ENCODE data around the gene ITGB5. TPM values are rescaled to one million over a fixed set of nuclear protein-coding genes. Genes with fewer than 3 reads are reported as not detected.

ITGB5 gene
- total RNA-seq, 1 experiment from 2014 or later = 77.8 TPM

DNA sequence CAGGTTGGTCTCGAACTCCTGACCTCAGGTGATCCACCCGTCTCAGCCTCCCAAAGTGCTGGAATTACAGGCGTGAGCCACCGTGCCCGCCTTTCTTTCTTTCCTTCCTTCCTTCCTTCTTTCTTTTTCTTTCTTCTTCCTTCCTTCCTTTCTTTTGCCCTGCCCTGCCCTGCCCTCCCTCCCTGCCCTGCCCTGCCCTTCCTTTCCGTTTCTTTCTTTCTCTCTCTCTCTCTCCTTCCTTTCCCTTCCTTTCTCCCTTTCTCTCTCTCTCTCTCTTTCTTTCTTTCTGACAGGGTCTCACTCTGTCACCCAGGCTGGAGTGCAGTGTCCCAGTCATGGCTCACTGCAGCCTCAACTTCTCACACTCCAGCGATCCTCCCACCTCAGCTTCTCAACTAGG lies 82.3 kb downstream of the ITGB5 start:
- no peaks in the 10 kb centered on the region for H3K9me3 ChIP-seq (ENCODE audit: control insufficient read depth in 1 of 2, insufficient read depth in 1 of 2, low read depth in 1 of 2, low read length in 2 of 2)
- no peak overlapping the region for H3K27ac ChIP-seq (ENCODE audit: low read depth, low read length)
- no TSS peak for BruUV-seq (replicated peaks)
- H3K9ac ChIP-seq (ENCODE audit: low read length) = no peak overlapping the region
- no peaks in the 10 kb centered on the region for H3K27me3 ChIP-seq (ENCODE audit: insufficient read depth, low read length)
- CTCF ChIA-PET = no interaction called here
- no peak overlapping the region for H2AFZ ChIP-seq (ENCODE audit: low read depth, low read length, poor library complexity, severe bottlenecking)
- no peak for ATAC-seq
- H3K4me3 ChIP-seq (replicated peaks in 1 of 2; ENCODE audit: low read depth in 1 of 2, low read length in 2 of 2) = no peak overlapping the region
- H3K9me2 ChIP-seq (ENCODE audit: insufficient read depth) = no peaks in the 10 kb centered on the region
- H3K79me2 ChIP-seq (ENCODE audit: insufficient read depth, low read length) = no peaks in the 10 kb centered on the region
- POLR2A ChIA-PET = no interaction called here
- no peaks in the 10 kb centered on the region; a peak in 1 of 4 replicates for H3K36me3 ChIP-seq (ENCODE audit: control insufficient read depth in 1 of 2, insufficient read depth in 2 of 2, low read length in 2 of 2)
- H4K20me1 ChIP-seq (ENCODE audit: insufficient read depth) = no peaks in the 10 kb centered on the region
- H3K4me2 ChIP-seq (ENCODE audit: low read length) = no peak overlapping the region
- intact Hi-C loops (cut with micrococcal nuclease) = no loop called here
- RAD21 ChIA-PET (ENCODE audit: low non-redundant PET in 1 of 2, low total read pairs in 2 of 2, uncharacterized antibody in 2 of 2, unreplicated experiment in 2 of 2) = no interaction called here
- no peak for DNase-seq (ENCODE audit: low read depth, low spot score)
- TF ChIP-seq REST (IDR thresholded peaks at IDR 0.05; ENCODE audit: low read depth) = no peak
- TF ChIP-seq POLR2AphosphoS5 (IDR thresholded peaks at IDR 0.05; ENCODE audit: low read depth, low read length) = no peak
- no peak for TF ChIP-seq ZBTB33 (IDR thresholded peaks at IDR 0.05; ENCODE audit: extremely low read depth, insufficient replicate concordance, low read length)
- no peak for TF ChIP-seq FOSL1 (IDR thresholded peaks at IDR 0.05; ENCODE audit: low read depth)
- TF ChIP-seq MAX (IDR thresholded peaks at IDR 0.05) = no peak
- no peak for TF ChIP-seq EZH2 (IDR thresholded peaks at IDR 0.05)
- no peak for TF ChIP-seq ELF1 (IDR thresholded peaks at IDR 0.05; ENCODE audit: borderline replicate concordance, low read depth)
- no peak for TF ChIP-seq EZH2phosphoT487 (IDR thresholded peaks at IDR 0.05; ENCODE audit: borderline replicate concordance)
- TF ChIP-seq CTCF (IDR thresholded peaks at IDR 0.05 in 2 of 3, conservative IDR thresholded peaks at IDR 0.05 in 1 of 3; ENCODE audit: borderline replicate concordance in 1 of 3, insufficient read depth in 1 of 3, low read depth in 2 of 3, low read length in 2 of 3) = no peak
- TF ChIP-seq SRF (IDR thresholded peaks at IDR 0.05; ENCODE audit: low read depth) = no peak
- no peak for TF ChIP-seq YY1 (IDR thresholded peaks at IDR 0.05; ENCODE audit: extremely low read depth, insufficient replicate concordance, low read depth, low read length)
- no peak for TF ChIP-seq SP1 (IDR thresholded peaks at IDR 0.05; ENCODE audit: low read depth)
- no peak for TF ChIP-seq SIN3A (IDR thresholded peaks at IDR 0.05; ENCODE audit: low read depth)
- no peak for TF ChIP-seq CEBPB (IDR thresholded peaks at IDR 0.05; ENCODE audit: low read depth)
- no peak for TF ChIP-seq EGR1 (IDR thresholded peaks at IDR 0.05; ENCODE audit: low read depth)
- no peak for TF ChIP-seq POLR2A (IDR thresholded peaks at IDR 0.05; ENCODE audit: borderline replicate concordance, extremely low read depth, insufficient read depth, insufficient read length)
- no peak for TF ChIP-seq RAD21 (IDR thresholded peaks at IDR 0.05; ENCODE audit: low read depth)
- TF ChIP-seq ZFX (IDR thresholded peaks at IDR 0.05) = no peak
- no peaks in the 10 kb centered on the region for H3K4me1 ChIP-seq (ENCODE audit: control insufficient read depth in 1 of 2, insufficient read depth in 2 of 2, low read length in 2 of 2)
